ENCODE measurements around the gene DDX56.

The DDX56 gene

DNA sequence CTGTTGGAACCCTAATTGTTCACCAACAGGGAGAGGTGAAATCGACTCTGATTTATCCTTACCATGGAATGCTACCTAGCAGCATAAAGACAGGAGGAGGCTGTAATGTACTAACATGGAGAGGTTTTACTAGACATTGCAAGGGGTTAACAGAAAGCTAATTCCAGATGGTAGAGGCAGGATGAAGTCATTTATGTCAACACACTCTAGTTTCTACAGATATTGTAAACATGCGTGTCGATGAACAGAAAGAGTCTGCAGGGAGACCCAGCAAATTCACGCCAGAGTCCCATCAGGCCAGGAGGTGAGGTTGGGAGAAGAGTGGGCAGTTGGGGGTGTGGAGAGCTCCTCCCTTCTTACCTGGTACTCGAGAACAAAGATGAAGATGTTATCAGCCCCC lies 39.6 kb downstream of the DDX56 start:
- no peak for DNase-seq

DNA sequence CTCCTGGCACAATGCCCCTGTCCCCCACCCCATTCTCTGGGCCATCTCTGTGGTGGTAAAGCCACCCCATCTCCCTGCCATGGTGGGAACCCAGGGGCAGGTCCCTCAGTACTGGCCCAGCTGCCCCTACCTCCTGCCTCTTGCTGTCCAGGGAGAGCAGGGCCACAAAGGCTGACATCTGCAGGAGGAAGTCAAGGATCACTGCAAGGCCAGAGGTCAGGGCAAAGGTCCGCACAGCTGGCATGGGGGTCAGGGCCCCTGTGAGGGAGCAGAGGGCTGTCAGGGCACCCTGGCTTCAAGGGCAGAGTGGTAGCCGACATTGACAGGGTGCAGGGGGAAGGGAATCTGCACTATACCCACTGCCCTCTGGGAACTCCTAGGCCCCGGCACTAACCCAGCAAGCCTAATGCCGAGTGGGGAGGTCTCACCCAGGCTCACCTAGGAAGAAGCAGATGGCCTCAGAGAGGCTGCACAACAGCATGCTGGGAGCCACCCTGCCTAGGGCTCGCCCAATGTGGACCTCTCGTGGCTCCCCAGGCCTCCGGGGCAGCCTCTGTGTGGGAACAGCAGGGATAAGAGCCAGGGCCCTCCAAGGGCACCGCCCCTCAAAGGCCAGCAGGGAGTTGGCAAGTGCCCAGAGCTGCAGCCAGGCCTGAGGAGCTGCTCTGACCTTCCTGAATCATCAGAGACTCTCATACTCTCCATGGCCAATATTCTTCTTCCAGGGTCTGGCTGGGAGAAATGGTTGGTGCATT lies 40.2 kb downstream of the DDX56 start:
- no peak for DNase-seq

DNA sequence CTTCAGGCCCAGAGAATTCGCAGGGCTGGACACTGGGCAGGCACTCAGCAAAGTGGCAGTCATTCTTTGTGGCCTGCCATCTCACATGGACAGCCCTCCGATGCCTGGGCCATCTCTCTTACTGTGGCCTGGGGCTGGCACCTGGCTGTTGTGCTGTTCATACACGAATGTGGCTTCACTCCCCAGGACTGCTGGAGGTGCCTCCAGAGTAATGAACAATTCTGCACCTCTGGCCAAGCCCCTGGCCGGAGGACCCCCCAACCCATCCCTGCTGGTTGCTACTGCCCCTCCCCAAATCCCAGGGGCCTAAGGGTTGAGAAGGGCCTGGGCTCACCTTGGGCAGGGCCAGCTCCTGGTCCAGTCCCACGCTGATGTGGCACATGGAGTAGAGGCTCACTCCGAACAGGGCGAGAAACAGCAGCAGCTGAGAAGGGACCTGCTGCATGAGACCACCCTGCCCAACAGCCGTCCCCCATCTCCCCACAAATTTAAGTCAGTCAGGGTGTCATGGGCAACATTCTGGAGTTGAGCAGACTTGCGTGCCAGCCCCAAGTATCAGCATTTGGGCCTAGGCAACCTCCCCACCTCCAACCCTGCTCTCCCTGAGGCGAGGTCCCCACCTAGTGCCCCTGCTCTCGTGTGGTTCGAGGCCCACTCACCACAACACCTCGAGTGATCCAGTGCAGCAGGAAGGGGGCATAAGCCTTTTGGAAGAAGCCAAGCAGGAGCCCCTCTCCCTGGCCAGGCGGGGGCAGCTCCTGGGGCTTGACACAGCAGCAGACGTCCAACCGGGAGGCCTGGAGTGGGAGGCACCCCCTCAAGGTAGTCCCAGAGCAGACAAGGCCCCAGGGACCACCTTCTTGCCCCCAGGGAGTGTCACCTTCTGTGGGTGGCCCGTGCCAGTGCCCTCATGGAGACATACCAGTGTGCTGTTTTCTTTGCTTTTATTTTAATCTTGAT lies 42.0 kb downstream of the DDX56 start:
- no peak for DNase-seq

DNA sequence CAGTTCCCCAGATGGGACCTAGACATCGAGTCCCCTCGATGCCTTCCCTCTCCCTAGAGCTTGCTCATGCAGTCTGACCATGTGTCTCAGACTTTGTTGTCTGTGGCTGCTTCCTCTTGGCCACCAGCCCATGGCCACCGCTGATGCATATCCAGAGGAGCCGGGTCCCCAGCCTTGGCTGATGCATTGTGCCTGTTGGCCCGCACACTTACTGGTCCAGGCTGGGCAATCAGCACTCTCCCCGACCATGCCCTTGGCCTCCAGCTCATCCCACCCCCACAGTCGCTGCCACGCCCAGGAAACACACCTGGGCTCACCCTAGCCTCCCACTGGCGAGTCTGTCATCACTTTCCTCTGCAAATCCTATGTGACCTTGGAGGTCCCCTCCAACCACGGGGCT lies 42.7 kb downstream of the DDX56 start:
- DNase-seq: no peak

DNA sequence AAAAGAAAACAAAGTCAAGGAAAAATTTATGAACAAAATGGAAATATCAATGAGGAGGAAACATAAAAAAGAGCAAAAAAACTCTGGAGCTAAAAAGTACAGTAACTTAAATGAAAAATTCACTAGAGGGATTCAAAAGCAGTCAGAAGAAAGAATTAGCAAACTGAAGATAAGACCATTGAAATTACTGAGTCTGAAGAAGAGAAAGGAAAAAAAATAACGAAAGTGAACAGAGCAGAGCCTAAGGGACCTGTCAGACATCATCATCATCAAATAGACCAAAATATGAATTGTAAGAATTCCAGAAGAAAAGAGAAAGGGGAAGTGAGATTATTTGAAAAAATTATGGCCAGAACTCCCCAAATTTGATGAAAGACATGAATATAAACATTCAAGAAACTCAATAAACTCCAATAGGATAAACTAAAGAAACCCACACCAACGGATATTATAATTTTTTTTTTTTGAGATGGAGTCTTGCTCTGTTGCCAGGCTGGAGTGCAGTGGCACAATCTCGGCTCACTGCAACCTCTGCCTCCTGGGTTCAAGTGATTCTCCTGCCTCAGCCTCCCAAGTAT lies 48.8 kb downstream of the DDX56 start:
- DNase-seq: no peak

DNA sequence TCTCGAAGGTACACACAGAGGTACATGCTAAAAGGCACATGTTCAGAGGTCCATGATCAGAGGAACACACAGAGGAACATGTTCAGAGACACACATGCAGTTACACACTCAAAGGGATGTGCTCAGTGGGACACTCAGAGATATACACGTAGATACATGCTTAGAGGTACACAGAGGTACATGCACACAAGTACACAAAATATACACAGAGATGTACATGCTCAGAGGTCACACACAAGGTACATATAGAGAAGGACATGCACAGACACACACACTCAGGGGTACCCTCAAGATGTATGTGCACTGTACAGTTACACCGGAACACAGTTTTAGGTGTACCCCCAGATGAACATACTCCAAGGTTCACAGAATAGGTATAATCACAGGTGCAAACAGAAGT lies 51.4 kb downstream of the DDX56 start:
- DNase-seq: no peak

DNA sequence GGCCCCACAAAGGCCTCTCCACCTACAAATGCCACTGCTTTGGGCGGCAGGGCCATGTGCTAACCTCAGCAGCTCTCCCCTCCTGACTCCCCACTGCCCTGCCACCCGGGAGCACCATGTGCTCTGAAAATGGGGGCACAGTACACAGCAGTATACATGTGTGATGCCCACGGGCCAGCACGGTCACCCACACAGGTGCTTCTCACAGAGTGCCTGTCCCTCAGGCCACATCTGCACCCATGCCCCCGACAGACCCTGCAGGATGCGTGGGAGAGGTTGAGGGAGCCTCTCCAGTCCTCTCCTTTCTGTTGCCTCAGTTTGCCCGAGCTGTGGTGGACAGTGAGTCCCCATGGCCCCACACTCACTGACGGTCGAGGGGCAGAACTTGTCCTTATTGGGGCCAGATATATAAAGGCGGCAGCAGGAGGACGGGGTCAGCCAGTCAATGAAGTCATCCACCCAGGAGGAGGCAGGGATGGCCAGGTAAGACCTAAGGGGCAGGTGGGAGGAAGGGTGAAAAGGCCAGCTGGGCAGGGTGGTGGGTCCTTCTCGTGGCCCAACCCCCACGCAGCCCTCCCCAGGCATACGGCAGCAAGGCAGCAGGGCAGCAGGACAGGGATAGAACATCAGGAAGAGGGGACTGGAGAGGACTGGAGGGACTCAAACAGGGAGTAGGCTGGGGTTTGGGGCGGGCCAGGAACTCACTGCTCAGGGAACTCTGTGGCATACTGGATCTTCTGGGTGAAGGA lies 52.2 kb downstream of the DDX56 start:
- DNase-seq: no peak

DNA sequence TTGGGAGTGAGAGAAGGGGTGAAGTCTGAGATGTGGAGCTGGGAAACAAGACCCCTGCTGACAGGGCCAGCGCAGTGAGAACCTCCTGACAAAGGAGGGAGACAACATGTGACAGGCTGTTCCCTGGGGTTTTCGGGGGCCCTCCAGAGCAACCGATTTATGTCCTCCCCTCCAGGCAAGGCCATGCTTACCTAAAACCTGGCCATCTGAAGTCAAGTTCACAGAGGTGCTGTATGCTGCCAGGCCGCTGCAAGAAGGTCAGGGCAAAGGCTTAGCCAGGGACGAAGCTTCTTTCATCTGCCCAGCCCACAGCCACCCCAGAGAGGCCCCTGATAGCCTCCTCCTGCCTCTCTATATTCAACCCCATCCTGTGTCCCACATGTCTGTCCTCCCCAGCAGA lies 53.1 kb downstream of the DDX56 start:
- DNase-seq: no peak

DNA sequence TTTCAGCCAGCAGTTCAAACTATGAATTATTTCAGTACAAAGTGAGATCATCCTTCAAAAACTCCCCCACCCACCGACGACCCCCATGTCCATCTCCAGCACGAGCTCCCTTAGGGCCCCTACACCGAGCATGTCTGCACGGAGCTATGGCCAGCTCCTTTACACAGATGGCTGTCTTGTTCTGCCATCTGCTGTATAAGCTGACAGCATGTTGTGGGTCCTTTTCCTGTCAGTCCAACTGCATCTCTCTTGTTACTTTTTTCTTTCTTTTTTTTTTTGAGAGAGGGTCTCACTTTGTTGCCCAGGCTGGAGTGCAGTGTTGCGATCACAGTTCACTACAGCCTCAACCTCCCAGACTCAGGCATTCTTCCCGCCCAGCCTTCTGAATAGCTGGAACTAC lies 54.2 kb downstream of the DDX56 start:
- DNase-seq: no peak

DNA sequence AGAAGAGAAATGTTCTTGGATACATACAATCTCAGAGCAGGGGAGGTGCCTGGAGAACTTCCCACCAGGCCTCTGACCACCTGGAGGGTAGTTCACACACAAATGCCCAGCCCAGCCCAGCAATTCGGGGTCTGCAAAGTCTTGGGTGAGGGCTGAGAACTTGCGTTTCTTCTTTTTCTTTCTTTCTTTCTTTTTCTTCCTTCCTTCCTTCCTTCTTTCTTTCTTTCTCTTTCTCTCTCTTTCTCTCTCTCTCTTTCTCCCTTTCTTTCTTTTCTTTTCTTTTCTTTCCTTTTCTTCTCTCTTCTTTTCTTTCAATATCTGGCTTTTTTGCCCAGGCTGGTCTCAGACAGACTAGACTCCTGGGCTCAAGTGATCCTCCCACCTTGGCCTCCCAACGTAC lies 54.9 kb downstream of the DDX56 start:
- no peak for DNase-seq

DNA sequence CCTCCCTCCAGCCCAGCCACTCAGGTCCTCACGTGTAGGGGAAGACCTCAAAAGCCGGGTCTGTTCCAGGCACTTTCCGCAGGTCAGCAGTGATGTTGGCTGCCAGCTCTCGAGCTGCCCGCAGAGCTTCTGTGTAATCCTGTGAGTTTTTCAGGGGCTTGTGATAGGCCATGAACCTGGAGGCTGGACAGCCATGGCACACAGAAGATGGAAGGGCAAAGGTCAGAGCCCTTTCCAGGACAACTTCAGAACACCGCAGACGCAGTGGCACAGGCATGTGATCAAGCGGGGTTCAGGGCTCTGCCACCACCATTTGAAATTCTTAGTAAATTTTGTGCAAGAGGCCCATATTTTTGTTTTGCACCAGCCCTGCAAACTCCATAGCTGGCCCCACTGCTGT lies 56.5 kb downstream of the DDX56 start:
- no peak for DNase-seq
